GM19193 (cell line): ENCODE measurements around the gene BAMBI.

Experiments used
- POLR2A ChIP-seq: IDR thresholded peaks from 4 replicates; pipeline ENCODE4 v1.6.1; 2011; ENCODE audit not compliant: insufficient read depth, insufficient read length; ENCODE audit errors: extremely low read depth

The BAMBI gene

GRCh38 chr10:28711041-28711440, 33.7 kb downstream of the BAMBI start:
- no peak for TF ChIP-seq POLR2A

- no peak for TF ChIP-seq POLR2A
These were observed 34.5 kb downstream of the BAMBI start for GRCh38 chr10:28711776-28712175.

- no peak for TF ChIP-seq POLR2A
These were observed 36.5 kb downstream of the BAMBI start for GRCh38 chr10:28713626-28714352.

GRCh38 chr10:28714401-28715053, 37.2 kb downstream of the BAMBI start:
- TF ChIP-seq POLR2A = no peak

- TF ChIP-seq POLR2A = no peak
These were observed 37.9 kb downstream of the BAMBI start for GRCh38 chr10:28715246-28715645.

- TF ChIP-seq POLR2A = no peak
These were observed 38.4 kb downstream of the BAMBI start for GRCh38 chr10:28715757-28716156.

- TF ChIP-seq POLR2A = no peak
These were observed 39.4 kb downstream of the BAMBI start for GRCh38 chr10:28716748-28717147.

- no peak for TF ChIP-seq POLR2A
These were observed 40.4 kb downstream of the BAMBI start for GRCh38 chr10:28717656-28718201.

- TF ChIP-seq POLR2A = no peak
These were observed 42.6 kb downstream of the BAMBI start for GRCh38 chr10:28719789-28720436.

- TF ChIP-seq POLR2A = no peak
These were observed 44.1 kb downstream of the BAMBI start for GRCh38 chr10:28721318-28721951.

- TF ChIP-seq POLR2A = no peak
These were observed 44.9 kb downstream of the BAMBI start for GRCh38 chr10:28722065-28722803.

- no peak for TF ChIP-seq POLR2A
These were observed 51.0 kb downstream of the BAMBI start for GRCh38 chr10:28728366-28728765.

GRCh38 chr10:28730031-28730778, 52.9 kb downstream of the BAMBI start:
- TF ChIP-seq POLR2A = no peak

- TF ChIP-seq POLR2A = no peak
These were observed 54.8 kb downstream of the BAMBI start for GRCh38 chr10:28732091-28732490.
